GM21367 (cell line): ENCODE results near the gene ITPR1.

ENCODE experiments used
- ATAC-seq: cut with Tn5 transposase; IDR thresholded peaks from one replicate; pipeline ENCODE4 v1.9.1; 2021; ENCODE audit not compliant: unreplicated experiment

Gene ITPR1

GRCh38 chr3:4770561-4770960 lies 277.4 kb downstream of the ITPR1 start:
- ATAC-seq, result no peak

- ATAC-seq, result no peak
These were observed 278.1 kb downstream of the ITPR1 start for GRCh38 chr3:4771243-4771642.

- ATAC-seq, result no peak
These were observed 279.1 kb downstream of the ITPR1 start for GRCh38 chr3:4772171-4772804.

GRCh38 chr3:4772858-4773257 lies 279.7 kb downstream of the ITPR1 start:
- no peak for ATAC-seq

GRCh38 chr3:4773583-4773982 lies 280.4 kb downstream of the ITPR1 start:
- no peak for ATAC-seq

GRCh38 chr3:4774531-4774930 lies 281.4 kb downstream of the ITPR1 start:
- ATAC-seq, result no peak

GRCh38 chr3:4776399-4776979 lies 283.3 kb downstream of the ITPR1 start:
- ATAC-seq, result peak; percentile 36

GRCh38 chr3:4776980-4777581 lies 283.9 kb downstream of the ITPR1 start:
- ATAC-seq, result peak; percentile 79

- no peak for ATAC-seq
These were observed 285.0 kb downstream of the ITPR1 start for GRCh38 chr3:4778119-4778518.

- no peak for ATAC-seq
These were observed 285.6 kb downstream of the ITPR1 start for GRCh38 chr3:4778740-4779139.

- ATAC-seq, result no peak
These were observed 287.4 kb downstream of the ITPR1 start for GRCh38 chr3:4780545-4780957.

- no peak for ATAC-seq
These were observed 288.9 kb downstream of the ITPR1 start for GRCh38 chr3:4782095-4782494.

GRCh38 chr3:4785551-4785950 lies 292.4 kb downstream of the ITPR1 start:
- no peak for ATAC-seq

- no peak for ATAC-seq
These were observed 293.3 kb downstream of the ITPR1 start for GRCh38 chr3:4786431-4786830.

- ATAC-seq, result no peak
These were observed 298.2 kb downstream of the ITPR1 start for GRCh38 chr3:4791358-4791757.

- ATAC-seq, result no peak
These were observed 300.2 kb downstream of the ITPR1 start for GRCh38 chr3:4793311-4793710.

- no peak for ATAC-seq
These were observed 301.2 kb downstream of the ITPR1 start for GRCh38 chr3:4794331-4794730.

GRCh38 chr3:4794798-4795197 lies 301.6 kb downstream of the ITPR1 start:
- ATAC-seq, result no peak

- no peak for ATAC-seq
These were observed 302.8 kb downstream of the ITPR1 start for GRCh38 chr3:4795905-4796304.

- no peak for ATAC-seq
These were observed 304.1 kb downstream of the ITPR1 start for GRCh38 chr3:4797201-4797705.

GRCh38 chr3:4799266-4800256 lies 306.4 kb downstream of the ITPR1 start:
- no peak for ATAC-seq
